Endometrium (tissue), 2 donors: ENCODE results near the gene PSMB5.

Experiments
- FAIRE-seq: peaks from 2 replicates; lab custom pipeline; 2012; peaks lifted over from hg19 to GRCh38; lab: Jason Lieb, UNC
- donor health status: control.
- donor health status: control.

PSMB5 gene

DNA sequence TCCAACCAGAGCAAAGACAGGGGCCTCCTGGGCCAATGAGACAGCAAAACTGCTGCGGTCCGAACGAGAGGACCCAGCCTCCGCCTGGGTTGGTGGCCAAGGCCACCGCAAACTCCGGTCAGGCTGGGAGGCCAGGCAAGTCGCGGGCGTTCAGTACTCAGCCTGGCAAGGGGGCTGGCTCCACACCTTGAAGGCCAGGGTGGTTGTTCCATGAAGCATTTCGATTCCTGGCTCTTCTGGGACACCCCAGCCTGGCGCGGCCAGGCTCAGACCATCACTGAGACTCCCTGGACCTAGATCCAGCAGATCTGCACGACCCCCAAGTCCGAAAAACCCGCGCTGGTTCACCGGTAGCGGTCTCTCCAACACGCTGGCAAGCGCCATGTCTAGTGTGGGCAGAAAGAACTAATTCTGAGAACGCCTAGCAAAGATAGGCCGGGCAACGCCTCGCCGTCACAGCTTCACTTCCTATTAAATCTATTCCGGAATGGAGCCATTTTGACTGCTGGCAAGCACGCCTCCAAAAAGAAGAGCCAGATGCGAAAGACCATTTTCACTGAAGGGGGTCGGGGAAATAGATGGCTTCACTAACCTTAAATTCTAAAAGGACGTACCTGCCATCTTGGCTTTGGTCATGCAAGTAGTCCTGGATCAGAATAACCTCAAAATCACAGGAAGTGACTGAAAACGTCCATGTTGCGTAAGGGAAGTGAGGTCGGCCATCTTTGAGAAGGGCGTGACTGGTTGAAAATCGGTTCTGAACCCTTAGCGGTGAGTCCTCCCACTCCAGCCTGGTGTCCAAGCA, at the start of gene PSMB5:
TSS of gene PSMB5 (minus strand) at position 403 of the 805 bp plus-strand sequence. CDS start at position 384, 19 bp downstream.
- no peak for FAIRE-seq

GRCh38 chr14:23080474-23080873, 45.8 kb upstream of the PSMB5 start:
- no peak for FAIRE-seq

GRCh38 chr14:23079716-23080115, 45.0 kb upstream of the PSMB5 start:
- FAIRE-seq: no peak

DNA sequence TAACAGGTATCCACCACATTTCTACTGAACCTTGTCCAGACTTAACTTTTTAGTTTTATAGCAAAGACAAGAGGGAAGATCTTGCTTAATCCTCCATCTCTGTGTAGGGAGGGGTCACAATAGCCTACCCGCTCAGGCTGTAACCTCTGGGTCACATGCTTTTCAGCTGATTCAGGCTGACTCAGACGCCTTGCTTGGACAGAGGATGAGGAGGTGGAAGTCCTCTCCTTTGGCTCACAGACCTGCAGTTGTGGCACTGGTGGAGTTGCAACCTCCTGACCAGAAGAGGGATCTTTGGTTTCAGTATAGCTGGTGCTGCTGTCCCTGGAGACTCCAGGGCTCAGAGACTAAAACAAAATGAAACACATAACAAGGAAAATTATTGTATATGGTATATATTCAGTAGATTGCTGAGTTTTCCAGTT, 44.0 kb upstream of the PSMB5 start:
- FAIRE-seq: no peak

DNA sequence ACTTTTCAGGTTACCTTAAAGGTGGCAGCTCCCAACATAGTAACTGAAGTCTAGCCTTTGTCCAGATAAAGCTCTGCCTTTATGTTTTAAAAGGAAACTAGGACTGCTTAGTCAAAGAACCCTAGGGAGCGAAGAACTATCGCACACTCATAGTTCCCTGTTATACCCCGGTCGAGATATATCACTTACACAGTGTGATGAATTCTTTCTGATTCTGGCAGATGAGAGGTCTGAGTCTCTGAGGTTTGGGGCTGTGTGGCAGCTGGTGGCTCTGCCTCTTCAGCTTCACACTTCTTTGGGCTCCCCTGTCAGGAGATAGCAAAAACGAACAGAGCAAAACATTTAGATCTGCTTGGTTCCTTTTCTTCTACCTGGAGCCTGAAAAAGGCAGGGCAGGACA, 43.3 kb upstream of the PSMB5 start:
- FAIRE-seq: no peak

GRCh38 chr14:23076785-23077408, 42.2 kb upstream of the PSMB5 start:
- FAIRE-seq: no peak

- no peak for FAIRE-seq
These were observed 40.2 kb upstream of the PSMB5 start for GRCh38 chr14:23074906-23075305.

DNA sequence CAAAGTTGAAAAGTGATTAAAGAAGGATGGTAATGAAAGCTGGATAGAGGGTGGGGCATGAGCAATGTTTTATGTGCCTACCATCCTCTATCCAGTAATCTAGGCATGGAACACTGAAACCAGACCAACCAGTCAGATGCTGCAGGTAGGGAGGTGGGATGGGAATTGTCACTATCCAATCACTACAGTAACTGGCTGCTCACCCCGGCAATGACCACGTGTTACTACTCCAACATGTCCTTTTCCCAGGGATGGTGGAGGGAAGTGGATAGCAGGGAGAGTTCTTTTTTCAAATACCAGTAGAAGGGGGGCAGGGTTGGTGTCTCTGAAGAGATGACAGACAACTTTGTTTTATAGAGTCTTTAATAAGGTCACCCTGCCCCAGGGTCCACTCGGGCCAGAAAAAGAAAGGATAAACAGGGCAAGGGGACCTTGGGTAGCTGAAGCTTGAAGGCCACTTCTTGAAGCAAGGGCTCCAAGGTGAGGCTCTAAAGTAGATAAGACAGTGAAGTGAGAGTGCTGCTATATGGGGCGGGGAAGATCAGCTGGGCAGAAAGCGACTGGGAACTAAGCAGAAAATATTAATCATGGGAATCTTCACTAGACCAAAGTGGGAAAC, 37.3 kb upstream of the PSMB5 start:
- FAIRE-seq: no peak

DNA sequence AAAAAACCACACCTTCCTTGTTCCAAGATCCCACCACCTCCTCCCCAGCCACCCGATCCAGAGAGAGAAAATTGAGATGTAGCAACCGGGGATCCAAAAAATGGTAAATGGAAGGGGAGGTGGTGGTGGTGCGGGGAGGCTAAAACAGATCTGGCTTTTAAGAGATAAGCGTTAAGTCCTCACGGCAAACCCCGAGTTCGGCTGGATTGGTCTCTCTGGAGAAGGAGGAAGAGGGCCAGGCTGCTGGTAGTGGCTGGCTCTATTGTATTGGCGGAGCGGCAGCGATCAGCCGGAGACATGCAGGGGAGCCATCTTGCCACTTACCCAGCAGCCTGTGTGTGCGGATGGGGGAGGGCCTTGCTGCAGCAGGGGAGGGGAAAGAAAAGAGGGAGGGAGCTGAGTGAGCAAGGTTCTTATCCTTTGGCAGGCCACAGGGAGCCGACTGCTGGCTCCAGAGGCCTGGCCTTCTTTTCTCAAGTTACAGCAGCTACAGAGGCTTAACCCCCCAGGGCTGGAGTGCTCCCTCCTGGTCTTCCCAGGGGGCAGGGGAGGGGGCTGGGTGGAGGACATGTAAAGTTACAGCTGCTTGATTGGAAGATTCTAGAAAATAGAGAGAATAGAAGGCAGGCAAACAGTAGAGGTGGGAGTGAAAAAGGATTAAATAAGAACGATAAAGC, 36.7 kb upstream of the PSMB5 start:
- FAIRE-seq: no peak

GRCh38 chr14:23070262-23071129, 35.8 kb upstream of the PSMB5 start:
- no peak for FAIRE-seq

DNA sequence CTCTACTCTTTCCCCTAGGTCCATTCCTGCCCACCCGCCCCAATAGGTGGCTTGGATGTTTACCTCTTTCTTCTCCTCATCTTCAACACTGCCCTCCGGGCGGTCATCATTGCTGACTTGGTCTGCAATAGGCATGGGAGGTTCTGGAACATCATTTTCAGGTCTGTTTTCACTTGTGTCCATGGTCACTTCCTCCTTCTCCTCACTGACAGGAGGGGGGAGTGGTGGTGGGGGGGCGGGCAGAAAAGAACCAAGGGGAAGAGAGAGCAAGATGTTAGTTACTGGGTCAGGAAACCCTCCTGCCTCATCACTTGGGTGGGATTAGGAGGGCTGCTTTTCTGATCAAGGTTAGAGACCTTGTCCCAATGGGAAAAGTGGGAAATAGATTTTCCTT, 34.7 kb upstream of the PSMB5 start:
- no peak for FAIRE-seq

- no peak for FAIRE-seq
These were observed 34.2 kb upstream of the PSMB5 start for GRCh38 chr14:23068789-23069412.

DNA sequence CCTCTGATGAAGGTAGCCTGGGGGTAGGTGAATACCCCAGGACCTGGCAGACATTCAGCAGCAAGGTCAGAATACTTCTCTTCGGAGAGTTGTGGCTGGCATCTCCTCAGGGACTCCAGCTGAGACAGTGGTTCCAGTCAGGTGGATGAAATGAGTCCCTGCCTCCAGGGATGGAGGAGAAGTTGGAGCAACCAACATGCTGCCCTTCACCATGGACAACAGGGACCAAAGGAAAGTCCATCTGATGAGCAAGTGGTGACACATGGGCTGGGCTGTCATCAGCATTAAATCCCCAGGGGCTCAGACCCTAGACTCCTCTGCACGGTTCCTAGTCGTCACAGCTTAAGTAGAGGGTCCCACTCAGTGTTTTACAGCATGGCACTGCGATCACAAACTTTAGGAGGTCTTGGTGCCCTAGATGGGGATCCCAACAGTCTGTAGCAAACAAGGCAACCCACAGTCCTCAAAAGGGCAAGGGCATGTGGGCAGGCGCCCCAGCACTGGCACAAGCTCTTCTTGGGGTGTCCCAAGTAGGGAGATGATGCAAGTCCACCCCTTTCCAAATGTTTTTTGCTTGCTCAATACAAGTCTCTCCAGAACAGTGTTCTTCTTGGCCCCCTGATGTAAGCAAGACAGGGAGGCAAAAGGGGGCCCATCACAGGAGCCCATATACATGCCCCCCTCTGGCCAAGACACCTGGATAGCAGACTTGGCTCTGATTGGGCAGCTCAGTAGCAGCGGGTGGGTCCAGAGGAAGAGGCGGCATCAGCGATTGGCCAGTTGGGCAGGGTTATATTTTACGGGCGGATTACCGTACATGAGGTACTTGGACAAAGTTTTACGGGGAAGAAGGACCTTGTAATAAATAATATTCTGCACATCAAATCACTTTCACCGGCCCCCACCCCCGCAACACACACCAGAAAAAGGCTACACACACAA, 33.4 kb upstream of the PSMB5 start:
- no peak for FAIRE-seq

GRCh38 chr14:23066855-23067744, 32.4 kb upstream of the PSMB5 start:
- no peak for FAIRE-seq

GRCh38 chr14:23066368-23066767, 31.7 kb upstream of the PSMB5 start:
- no peak for FAIRE-seq

GRCh38 chr14:23063601-23064000, 28.9 kb upstream of the PSMB5 start:
- no peak for FAIRE-seq

DNA sequence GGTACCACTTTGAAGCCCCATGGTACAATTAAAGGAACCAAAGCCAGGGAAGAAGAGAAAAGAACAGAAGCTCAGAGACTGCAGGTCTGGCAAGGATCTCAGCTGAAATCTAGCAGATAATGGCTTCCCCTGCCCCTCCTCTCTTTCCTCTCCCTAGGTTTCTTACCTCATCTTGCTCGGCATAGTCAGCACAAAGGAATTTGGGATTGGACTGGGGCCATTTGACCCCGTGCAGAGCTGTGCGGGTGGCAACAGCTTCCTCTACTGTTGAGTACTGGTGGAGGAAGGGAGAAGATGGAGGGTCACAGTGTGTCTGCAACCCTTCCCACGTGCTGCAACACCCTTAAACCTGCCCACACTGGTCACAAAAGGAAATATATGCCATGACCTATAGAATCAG, 27.3 kb upstream of the PSMB5 start:
- FAIRE-seq: no peak

GRCh38 chr14:23060536-23061260, 26.0 kb upstream of the PSMB5 start:
- no peak for FAIRE-seq
